Measurements from ENCODE around the gene FAM83G. TPM values are rescaled to one million over a fixed set of nuclear protein-coding genes. Genes with fewer than 3 reads are reported as not detected.
"Not testable (repeated sequence)": the region's sequence is repeated elsewhere in the genome, so short reads cannot be mapped to it uniquely, and the experiment has no call there.

Gene FAM83G
- total and polyA plus RNA-seq, 4 donors, result 2.2 to 11.9 (median 7.5) TPM

- not testable (repeated sequence) for H3K9ac ChIP-seq (ENCODE audit: insufficient read depth in 1 of 2, low read length in 2 of 2); H3K4me3 ChIP-seq; H3K36me3 ChIP-seq (ENCODE audit: control insufficient read depth in 4 of 4, insufficient read depth in 4 of 4, low read length in 4 of 4); H3K9me3 ChIP-seq (ENCODE audit: control insufficient read depth in 4 of 4, insufficient read depth in 3 of 4, low read length in 3 of 4); H3K27me3 ChIP-seq (ENCODE audit: control insufficient read depth in 3 of 3, insufficient read depth in 3 of 3, low read length in 2 of 3); H3K4me1 ChIP-seq (ENCODE audit: control insufficient read depth in 5 of 5, insufficient read depth in 5 of 5, low read length in 5 of 5); H3K27ac ChIP-seq (ENCODE audit: low read depth in 1 of 2, low read length in 1 of 2); DNase-seq
- peak; percentile 87 for ATAC-seq (ENCODE audit: insufficient read depth, low FRiP score)
- TF ChIP-seq CTCF (IDR thresholded peaks at IDR 0.05; ENCODE audit: control extremely low read depth, extremely low read depth), result peak; percentile 49
- WGBS, 2 donors, result no CpG with 5 or more reads among the region's 4 CpGs
Observed at GRCh38 chr17:19031729-19032128, 27.2 kb upstream of the FAM83G start.

- not testable (repeated sequence) for H3K9me3 ChIP-seq (ENCODE audit: control insufficient read depth in 4 of 4, insufficient read depth in 3 of 4, low read length in 3 of 4); DNase-seq; H3K4me1 ChIP-seq (ENCODE audit: control insufficient read depth in 5 of 5, insufficient read depth in 5 of 5, low read length in 5 of 5); H3K36me3 ChIP-seq (ENCODE audit: control insufficient read depth in 4 of 4, insufficient read depth in 4 of 4, low read length in 4 of 4); H3K4me3 ChIP-seq; H3K27me3 ChIP-seq (ENCODE audit: control insufficient read depth in 3 of 3, insufficient read depth in 3 of 3, low read length in 2 of 3); H3K9ac ChIP-seq (ENCODE audit: insufficient read depth in 1 of 2, low read length in 2 of 2); ATAC-seq (ENCODE audit: insufficient read depth, low FRiP score); H3K27ac ChIP-seq (ENCODE audit: low read depth in 1 of 2, low read length in 1 of 2)
- WGBS, 2 donors, result 86% methylated on average over 2 of the region's 5 CpGs; no CpG with 5 or more reads in 1 of the 2 donors
Observed at GRCh38 chr17:19030771-19031449, 26.3 kb upstream of the FAM83G start.

- H3K4me3 ChIP-seq; H3K9ac ChIP-seq (ENCODE audit: insufficient read depth in 1 of 2, low read length in 2 of 2); H3K27me3 ChIP-seq (ENCODE audit: control insufficient read depth in 3 of 3, insufficient read depth in 3 of 3, low read length in 2 of 3); H3K27ac ChIP-seq (ENCODE audit: low read depth in 1 of 2, low read length in 1 of 2); H3K4me1 ChIP-seq (ENCODE audit: control insufficient read depth in 5 of 5, insufficient read depth in 5 of 5, low read length in 5 of 5); H3K36me3 ChIP-seq (ENCODE audit: control insufficient read depth in 4 of 4, insufficient read depth in 4 of 4, low read length in 4 of 4); H3K9me3 ChIP-seq (ENCODE audit: control insufficient read depth in 4 of 4, insufficient read depth in 3 of 4, low read length in 3 of 4); DNase-seq; ATAC-seq (ENCODE audit: insufficient read depth, low FRiP score): not testable (repeated sequence)
- WGBS, 2 donors, result 57% methylated on average over 1 of the region's 5 CpGs; no CpG with 5 or more reads in 1 of the 2 donors
Observed at GRCh38 chr17:19029740-19030139, 25.2 kb upstream of the FAM83G start.

- no CpG with 5 or more reads among the region's 11 CpGs for WGBS, 2 donors
- not testable (repeated sequence) for H3K9ac ChIP-seq (ENCODE audit: insufficient read depth in 1 of 2, low read length in 2 of 2); H3K9me3 ChIP-seq (ENCODE audit: control insufficient read depth in 4 of 4, insufficient read depth in 3 of 4, low read length in 3 of 4); ATAC-seq (ENCODE audit: insufficient read depth, low FRiP score); DNase-seq; H3K27me3 ChIP-seq (ENCODE audit: control insufficient read depth in 3 of 3, insufficient read depth in 3 of 3, low read length in 2 of 3); H3K27ac ChIP-seq (ENCODE audit: low read depth in 1 of 2, low read length in 1 of 2); H3K4me3 ChIP-seq; H3K36me3 ChIP-seq (ENCODE audit: control insufficient read depth in 4 of 4, insufficient read depth in 4 of 4, low read length in 4 of 4); H3K4me1 ChIP-seq (ENCODE audit: control insufficient read depth in 5 of 5, insufficient read depth in 5 of 5, low read length in 5 of 5)
Observed at GRCh38 chr17:19028671-19029070, 24.1 kb upstream of the FAM83G start.
